Activated CD8-positive, alpha-beta T cell treated with anti-CD3 and anti-CD28 coated beads for 36 hours (primary cell): ENCODE measurements around the gene SIM2. TPM values are rescaled to one million over a fixed set of nuclear protein-coding genes. Genes with fewer than 3 reads are reported as not detected.

ENCODE experiments used
- ATAC-seq: fragments of 200-7000 bp; cut with Tn5 transposase; one replicate; pipeline ENCODE4 v1.10.0; 2021; ENCODE audit warnings: mild to moderate bottlenecking, moderate library complexity
- CTCF ChIA-PET: fragments of 350-600 bp; sonication (Branson Sonifier 250); formaldehyde crosslinking; loops from one replicate; lab custom pipeline; 2021; ENCODE audit warnings: antibody characterized with exemption; lab: Charles Lee
- POLR2A ChIA-PET: fragments of 350-600 bp; sonication (Branson Sonifier 250); formaldehyde crosslinking; loops from one replicate; lab custom pipeline; 2021; ENCODE audit warnings: antibody characterized with exemption; lab: Charles Lee
- DNase-seq: peaks from one replicate; pipeline ENCODE4 v3.0.0-alpha.2; 2020
- H3K27ac Mint-ChIP-seq: one replicate; pipeline ENCODE4 v1.8.0; 2021; ENCODE audit warnings: mild to moderate bottlenecking, mixed read lengths
- H3K27me3 Mint-ChIP-seq: one replicate; pipeline ENCODE4 v1.8.0; 2021; ENCODE audit warnings: mixed read lengths
- H3K36me3 Mint-ChIP-seq: one replicate; pipeline ENCODE4 v1.8.0; 2021; ENCODE audit warnings: low read depth, mixed read lengths
- H3K4me1 Mint-ChIP-seq: one replicate; pipeline ENCODE4 v1.8.0; 2021; ENCODE audit warnings: low read depth, mixed read lengths
- H3K4me3 Mint-ChIP-seq: one replicate; pipeline ENCODE4 v1.8.0; 2021; ENCODE audit warnings: mild to moderate bottlenecking, moderate library complexity, mixed read lengths
- H3K9me3 Mint-ChIP-seq: one replicate; pipeline ENCODE4 v1.8.0; 2021; ENCODE audit warnings: mixed read lengths
- CTCF ChIP-seq: fragments of 200-600 bp; IDR thresholded peaks from one replicate; pipeline ENCODE4 v1.8.0; 2022; ENCODE audit warnings: antibody characterized with exemption, mild to moderate bottlenecking
- intact Hi-C: fragments of 100-400 bp; cut with micrococcal nuclease; formaldehyde crosslinking; loops from one replicate; pipeline ENCODE4 v1.10.0; 2022
- total RNA-seq, 2 experiments: library from RNA; stranded (reverse); gene quantifications; one replicate each; pipeline ENCODE4 v1.2.3, GENCODE V29; 2021

Gene SIM2
- total RNA-seq, 2 experiments from 2014 or later = not detected

GRCh38 chr21:36784947-36785346 is 86.0 kb downstream of the SIM2 start:
- no peak for TF ChIP-seq CTCF
- Mint-ChIP-seq H3K36me3 (no peaks in the 10 kb centered on the region), H3K27me3 (no peaks in the 10 kb centered on the region), H3K4me3 (no peak overlapping the region), H3K9me3 (no peaks in the 10 kb centered on the region), H3K4me1 (no peaks in the 10 kb centered on the region), H3K27ac (no peak overlapping the region)
- ATAC-seq (no peak), DNase-seq (no peak)
- intact Hi-C loops = no loop called here
- ChIA-PET CTCF (interaction anchor here (1.0 kb wide), 1 partner anchor 154 kb away, joined by 3 read pairs; no protein-coding TSS in a partner anchor), POLR2A (interaction anchor here (1.1 kb wide), 1 partner anchor 9 kb away, joined by 3 read pairs; no protein-coding TSS in a partner anchor)

DNA sequence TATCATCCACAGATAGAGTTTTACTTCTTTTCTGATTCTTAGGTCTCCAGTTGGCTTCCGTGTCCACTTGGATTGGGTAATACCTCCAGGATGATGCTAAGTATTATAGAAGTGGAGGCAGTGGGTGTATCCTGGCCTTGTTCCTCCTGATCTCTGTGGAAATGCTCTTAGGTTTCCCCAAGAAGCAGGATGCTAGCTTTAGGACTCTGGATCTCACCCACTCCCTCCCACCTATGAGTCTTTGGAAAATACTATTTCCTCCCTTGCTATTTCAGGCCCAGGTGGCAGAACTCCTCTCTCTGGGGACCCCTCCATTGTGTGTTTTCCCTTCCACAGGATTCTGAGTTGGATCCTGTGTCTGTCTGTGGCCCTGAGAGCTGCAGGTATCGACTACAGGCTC is 86.7 kb downstream of the SIM2 start:
- ATAC-seq (no peak), DNase-seq (no peak)
- CTCF ChIA-PET = no interaction called here
- POLR2A ChIA-PET = interaction anchor here (1.2 kb wide), 1 partner anchor 38 kb away, joined by 3 read pairs; no protein-coding TSS in a partner anchor
- no peak for TF ChIP-seq CTCF
- H3K4me3 Mint-ChIP-seq = no peak overlapping the region
- no peak overlapping the region for H3K27ac Mint-ChIP-seq
- no peaks in the 10 kb centered on the region for H3K9me3 Mint-ChIP-seq
- intact Hi-C loops = no loop called here
- H3K4me1 Mint-ChIP-seq = no peaks in the 10 kb centered on the region
- H3K27me3 Mint-ChIP-seq = no peaks in the 10 kb centered on the region
- H3K36me3 Mint-ChIP-seq = no peaks in the 10 kb centered on the region

DNA sequence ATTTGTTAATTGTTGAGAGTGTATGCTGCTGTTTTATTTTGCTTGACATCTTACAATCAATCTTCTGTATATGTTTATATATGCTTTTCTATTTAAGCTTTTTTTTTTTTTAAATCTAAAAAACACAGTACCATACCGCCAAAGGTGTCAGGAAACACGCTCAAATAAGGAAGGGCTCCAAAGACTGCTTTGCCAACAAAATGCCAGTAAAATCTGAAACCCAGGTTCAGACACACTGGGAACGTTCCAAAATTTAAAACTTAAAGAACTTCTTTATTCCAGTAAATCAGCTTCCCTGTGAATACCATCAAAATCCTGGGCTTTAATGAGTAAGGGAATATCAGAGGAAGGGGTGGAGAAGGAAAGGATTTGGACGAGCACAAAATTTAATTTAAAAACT is 87.3 kb downstream of the SIM2 start:
- no peak for TF ChIP-seq CTCF
- no peak overlapping the region for H3K27ac Mint-ChIP-seq
- DNase-seq (no peak), ATAC-seq (no peak)
- POLR2A ChIA-PET = interaction anchor here (1.2 kb wide), 1 partner anchor 37 kb away, joined by 3 read pairs; no protein-coding TSS in a partner anchor
- H3K27me3 Mint-ChIP-seq = no peaks in the 10 kb centered on the region
- H3K4me1 Mint-ChIP-seq = no peaks in the 10 kb centered on the region
- H3K9me3 Mint-ChIP-seq = no peaks in the 10 kb centered on the region
- CTCF ChIA-PET = no interaction called here
- no peaks in the 10 kb centered on the region for H3K36me3 Mint-ChIP-seq
- intact Hi-C loops = no loop called here
- no peak overlapping the region for H3K4me3 Mint-ChIP-seq

- no peak overlapping the region for H3K4me3 Mint-ChIP-seq
- no peaks in the 10 kb centered on the region for H3K27me3 Mint-ChIP-seq
- CTCF ChIA-PET = interaction anchor here (1.2 kb wide), 1 partner anchor 66 kb away, joined by 4 read pairs; no protein-coding TSS in a partner anchor
- no peaks in the 10 kb centered on the region for H3K9me3 Mint-ChIP-seq
- TF ChIP-seq CTCF = no peak
- intact Hi-C loops = no loop called here
- DNase-seq (no peak), ATAC-seq (no peak)
- H3K36me3 Mint-ChIP-seq = no peaks in the 10 kb centered on the region
- H3K4me1 Mint-ChIP-seq = no peaks in the 10 kb centered on the region
- no peak overlapping the region for H3K27ac Mint-ChIP-seq
- POLR2A ChIA-PET = no interaction called here
Observed at GRCh38 chr21:36788120-36788638, 89.3 kb downstream of the SIM2 start.

DNA sequence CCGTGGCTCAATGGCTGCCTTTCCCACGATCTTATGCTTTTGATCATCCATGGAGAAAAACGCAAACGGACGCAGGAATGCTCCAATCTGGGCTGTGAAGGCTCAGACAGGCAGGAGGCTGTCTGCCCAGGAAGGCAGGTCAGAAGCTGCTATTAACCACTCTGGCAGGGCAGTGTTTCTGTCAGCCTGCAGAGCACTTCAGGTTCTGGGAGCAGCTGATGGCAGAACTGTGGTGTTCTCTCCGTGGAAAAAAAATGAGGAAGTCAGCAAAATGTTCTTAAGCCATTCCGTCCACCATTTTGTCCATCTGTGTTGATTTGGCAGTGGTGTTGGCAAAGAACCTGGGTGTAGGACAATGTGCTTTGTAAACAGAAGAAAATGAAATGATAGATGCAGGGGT is 91.7 kb downstream of the SIM2 start:
- no peak for TF ChIP-seq CTCF
- Mint-ChIP-seq H3K27me3 (no peaks in the 10 kb centered on the region), H3K4me1 (no peaks in the 10 kb centered on the region), H3K27ac (no peak overlapping the region), H3K9me3 (no peaks in the 10 kb centered on the region), H3K4me3 (no peak overlapping the region), H3K36me3 (peaks cover 7% of the 10 kb centered on the region)
- DNase-seq = no peak
- no peak for ATAC-seq
- CTCF ChIA-PET = no interaction called here
- intact Hi-C loops = no loop called here
- POLR2A ChIA-PET = no interaction called here
